ENCODE data around the gene RAVER1. TPM values are rescaled to one million over a fixed set of nuclear protein-coding genes. Genes with fewer than 3 reads are reported as not detected.

Gene RAVER1
- total and polyA plus RNA-seq, 2 of the 13 experiments (the other 11 are each of a cell fraction or from before 2014, with no cell fraction given) = 3.6 to 7.9 TPM

GRCh38 chr19:10270616-10271394, 62.5 kb downstream of the RAVER1 start, which contains the start of gene ICAM1 (continued):
- TF ChIP-seq, protein P1, sequence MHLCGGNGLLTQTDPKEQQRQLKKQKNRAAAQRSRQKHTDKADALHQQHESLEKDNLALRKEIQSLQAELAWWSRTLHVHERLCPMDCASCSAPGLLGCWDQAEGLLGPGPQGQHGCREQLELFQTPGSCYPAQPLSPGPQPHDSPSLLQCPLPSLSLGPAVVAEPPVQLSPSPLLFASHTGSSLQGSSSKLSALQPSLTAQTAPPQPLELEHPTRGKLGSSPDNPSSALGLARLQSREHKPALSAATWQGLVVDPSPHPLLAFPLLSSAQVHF (CRISPR knock-in tag; IDR thresholded peaks at IDR 0.05) = 0 out of 2 replicates have a peak, but pooled peaks have one; percentile 4
- TF ChIP-seq HNRNPL (IDR thresholded peaks at IDR 0.05; ENCODE audit: low read depth, low read length) = peak; percentile 80; the same call in 1 of the 2 replicates
- 0 out of 2 replicates have a peak, but pooled peaks have one; percentile 16 for TF ChIP-seq ZNF362 (CRISPR knock-in tag; IDR thresholded peaks at IDR 0.05; ENCODE audit: borderline replicate concordance)
- TF ChIP-seq ZSCAN25 (CRISPR knock-in tag; IDR thresholded peaks at IDR 0.05) = peak; percentile 74
- TF ChIP-seq ZBTB34 (CRISPR knock-in tag; IDR thresholded peaks at IDR 0.05) = no peak; the same call in 1 of the 2 replicates
- TF ChIP-seq TBP (CRISPR knock-in tag; IDR thresholded peaks at IDR 0.05) = no peak
- no peak; the same call in 1 of the 2 replicates for TF ChIP-seq JDP2 (CRISPR knock-in tag; IDR thresholded peaks at IDR 0.05; ENCODE audit: borderline replicate concordance)
- TF ChIP-seq NFYC (CRISPR knock-in tag; IDR thresholded peaks at IDR 0.05) = no peak; the same call in 1 of the 2 replicates
- no peak for TF ChIP-seq ZC3H13 (CRISPR knock-in tag; IDR thresholded peaks at IDR 0.05)
- TF ChIP-seq ZNF660 (CRISPR knock-in tag; IDR thresholded peaks at IDR 0.05; ENCODE audit: borderline replicate concordance, low read depth) = no peak
- TF ChIP-seq RBFOX2 (IDR thresholded peaks at IDR 0.05; ENCODE audit: low read depth, low read length) = peak; percentile 93
- no peak for TF ChIP-seq ZNF44 (CRISPR knock-in tag; IDR thresholded peaks at IDR 0.05)
- no peak for TF ChIP-seq MTA3 (CRISPR knock-in tag; IDR thresholded peaks at IDR 0.05)
- 0 out of 2 replicates have a peak, but pooled peaks have one; percentile 22 for TF ChIP-seq ZNF280B (CRISPR knock-in tag; IDR thresholded peaks at IDR 0.05; ENCODE audit: borderline replicate concordance)
- no peak for TF ChIP-seq EEA1 (CRISPR knock-in tag; IDR thresholded peaks at IDR 0.05; ENCODE audit: borderline replicate concordance)
- TF ChIP-seq BORCS8-MEF2B (CRISPR knock-in tag; IDR thresholded peaks at IDR 0.05) = peak; percentile 73; the same call in 1 of the 2 replicates
- TF ChIP-seq LBX2 (CRISPR knock-in tag; IDR thresholded peaks at IDR 0.05; ENCODE audit: borderline replicate concordance) = peak; percentile 36; the same call in 1 of the 2 replicates
- TF ChIP-seq PRMT3 (CRISPR knock-in tag; IDR thresholded peaks at IDR 0.05; ENCODE audit: borderline replicate concordance, low read depth) = 0 out of 2 replicates have a peak, but pooled peaks have one; percentile 68
- TF ChIP-seq, protein P2, sequence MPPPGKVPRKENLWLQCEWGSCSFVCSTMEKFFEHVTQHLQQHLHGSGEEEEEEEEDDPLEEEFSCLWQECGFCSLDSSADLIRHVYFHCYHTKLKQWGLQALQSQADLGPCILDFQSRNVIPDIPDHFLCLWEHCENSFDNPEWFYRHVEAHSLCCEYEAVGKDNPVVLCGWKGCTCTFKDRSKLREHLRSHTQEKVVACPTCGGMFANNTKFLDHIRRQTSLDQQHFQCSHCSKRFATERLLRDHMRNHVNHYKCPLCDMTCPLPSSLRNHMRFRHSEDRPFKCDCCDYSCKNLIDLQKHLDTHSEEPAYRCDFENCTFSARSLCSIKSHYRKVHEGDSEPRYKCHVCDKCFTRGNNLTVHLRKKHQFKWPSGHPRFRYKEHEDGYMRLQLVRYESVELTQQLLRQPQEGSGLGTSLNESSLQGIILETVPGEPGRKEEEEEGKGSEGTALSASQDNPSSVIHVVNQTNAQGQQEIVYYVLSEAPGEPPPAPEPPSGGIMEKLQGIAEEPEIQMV (CRISPR knock-in tag; IDR thresholded peaks at IDR 0.05; ENCODE audit: low read depth) = no peak
- no peak for TF ChIP-seq HOXA5 (CRISPR knock-in tag; IDR thresholded peaks at IDR 0.05)
- no peak for TF ChIP-seq ZNF557 (CRISPR knock-in tag; IDR thresholded peaks at IDR 0.05)
- no peak for TF ChIP-seq EED (CRISPR knock-in tag; IDR thresholded peaks at IDR 0.05)

Data from HepG2 (cell line).